ENCODE results near the gene CADM1.
"Not testable (repeated sequence)": the region's sequence is repeated elsewhere in the genome, so short reads cannot be mapped to it uniquely, and the experiment has no call there.

The CADM1 gene

DNA sequence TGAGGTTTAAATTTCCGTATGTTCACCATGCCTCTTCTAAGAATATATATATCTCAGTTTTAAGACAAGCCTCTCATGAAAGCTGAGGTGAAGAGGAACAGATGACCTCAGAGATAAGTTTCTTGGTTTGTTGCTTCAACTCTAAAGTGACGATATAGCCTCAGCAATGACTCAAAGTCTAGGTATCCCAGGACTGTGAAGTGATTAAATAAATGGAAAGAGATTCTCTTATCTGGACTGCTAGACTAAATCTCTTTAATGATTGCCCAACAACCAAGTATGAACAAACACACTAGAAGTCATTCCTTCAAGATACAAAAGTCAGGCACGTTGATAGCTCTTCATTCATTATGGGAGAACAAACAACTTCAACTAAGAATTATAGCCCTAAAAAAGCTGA is 15.3 kb downstream of the CADM1 start:
- DNase-seq (ENCODE audit: low read depth): no peak
- no peak overlapping the region for H3K4me3 ChIP-seq (ENCODE audit: low read depth, low read length)

GRCh38 chr11:115481528-115481927 is 22.7 kb downstream of the CADM1 start:
- no peak for DNase-seq (ENCODE audit: low read depth)
- TF ChIP-seq, protein P1, sequence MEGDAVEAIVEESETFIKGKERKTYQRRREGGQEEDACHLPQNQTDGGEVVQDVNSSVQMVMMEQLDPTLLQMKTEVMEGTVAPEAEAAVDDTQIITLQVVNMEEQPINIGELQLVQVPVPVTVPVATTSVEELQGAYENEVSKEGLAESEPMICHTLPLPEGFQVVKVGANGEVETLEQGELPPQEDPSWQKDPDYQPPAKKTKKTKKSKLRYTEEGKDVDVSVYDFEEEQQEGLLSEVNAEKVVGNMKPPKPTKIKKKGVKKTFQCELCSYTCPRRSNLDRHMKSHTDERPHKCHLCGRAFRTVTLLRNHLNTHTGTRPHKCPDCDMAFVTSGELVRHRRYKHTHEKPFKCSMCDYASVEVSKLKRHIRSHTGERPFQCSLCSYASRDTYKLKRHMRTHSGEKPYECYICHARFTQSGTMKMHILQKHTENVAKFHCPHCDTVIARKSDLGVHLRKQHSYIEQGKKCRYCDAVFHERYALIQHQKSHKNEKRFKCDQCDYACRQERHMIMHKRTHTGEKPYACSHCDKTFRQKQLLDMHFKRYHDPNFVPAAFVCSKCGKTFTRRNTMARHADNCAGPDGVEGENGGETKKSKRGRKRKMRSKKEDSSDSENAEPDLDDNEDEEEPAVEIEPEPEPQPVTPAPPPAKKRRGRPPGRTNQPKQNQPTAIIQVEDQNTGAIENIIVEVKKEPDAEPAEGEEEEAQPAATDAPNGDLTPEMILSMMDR (IDR thresholded peaks at IDR 0.05; ENCODE audit: control insufficient read depth, extremely low read depth, insufficient read depth): no peak
- no peak overlapping the region for H3K4me3 ChIP-seq (ENCODE audit: low read depth, low read length)

More for the DNA sequence above, 15.3 kb downstream of the CADM1 start:
- TF ChIP-seq, protein P1 (IDR thresholded peaks at IDR 0.05; ENCODE audit: control insufficient read depth, extremely low read depth, insufficient read depth): no peak

- no peak for DNase-seq (ENCODE audit: low read depth)
- TF ChIP-seq, protein P1 (IDR thresholded peaks at IDR 0.05; ENCODE audit: control insufficient read depth, extremely low read depth, insufficient read depth): no peak
- H3K4me3 ChIP-seq (ENCODE audit: low read depth, low read length): no peak overlapping the region
Observed at GRCh38 chr11:115480611-115481010, 23.6 kb downstream of the CADM1 start.

DNA sequence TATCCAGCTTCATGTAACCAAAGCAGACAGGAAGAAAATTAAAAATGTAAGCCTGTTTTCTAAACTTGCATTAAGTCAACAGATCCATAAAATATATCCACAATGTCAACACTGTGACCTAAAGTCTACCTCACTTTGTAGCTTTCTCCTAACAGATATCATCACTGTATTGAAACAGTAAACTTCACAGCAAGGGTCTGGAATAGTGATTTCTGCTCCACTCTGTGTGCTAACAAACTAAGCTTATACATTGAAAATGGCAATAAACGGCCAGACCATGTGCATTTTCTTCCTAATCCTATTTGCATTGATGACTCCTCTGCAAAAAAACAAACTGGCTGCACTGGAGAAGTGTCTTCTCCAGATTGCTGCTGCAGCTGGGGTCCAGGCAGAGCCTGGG is 26.8 kb downstream of the CADM1 start:
- TF ChIP-seq, protein P1 (IDR thresholded peaks at IDR 0.05; ENCODE audit: control insufficient read depth, extremely low read depth, insufficient read depth): no peak

GRCh38 chr11:115476463-115477286 is 27.5 kb downstream of the CADM1 start:
- TF ChIP-seq, protein P1 (IDR thresholded peaks at IDR 0.05; ENCODE audit: control insufficient read depth, extremely low read depth, insufficient read depth): no peak
- no peak overlapping the region for H3K4me3 ChIP-seq (ENCODE audit: low read depth, low read length)
- no peak for DNase-seq (ENCODE audit: low read depth)

More for the DNA sequence above, 26.8 kb downstream of the CADM1 start:
- no peak for DNase-seq (ENCODE audit: low read depth)
- no peak overlapping the region for H3K4me3 ChIP-seq (ENCODE audit: low read depth, low read length)

- DNase-seq (ENCODE audit: low read depth): no peak
- TF ChIP-seq, protein P1 (IDR thresholded peaks at IDR 0.05; ENCODE audit: control insufficient read depth, extremely low read depth, insufficient read depth): no peak
- no peak overlapping the region for H3K4me3 ChIP-seq (ENCODE audit: low read depth, low read length)
Observed at GRCh38 chr11:115475564-115475963, 28.7 kb downstream of the CADM1 start.

GRCh38 chr11:115474306-115474705 is 29.9 kb downstream of the CADM1 start:
- not testable (repeated sequence) for DNase-seq (ENCODE audit: low read depth); H3K4me3 ChIP-seq (ENCODE audit: low read depth, low read length)

Measured in LNCaP clone FGC (cell line).